NCI-H1092 (cell line): ENCODE measurements around the gene PRPSAP1.
"Not testable (repeated sequence)": the region's sequence is repeated elsewhere in the genome, so short reads cannot be mapped to it uniquely, and the experiment has no call there.

Source experiments
- DNase-seq: peaks from one replicate; lab custom pipeline; 2025; lab: John Stamatoyannopoulos, UW

PRPSAP1 gene

GRCh38 chr17:76359776-76360175, 6.1 kb upstream of the PRPSAP1 start:
- DNase-seq, result not testable (repeated sequence)

- DNase-seq, result no peak
These were observed 5.7 kb upstream of the PRPSAP1 start for GRCh38 chr17:76359375-76359774.

- no peak for DNase-seq
These were observed 4.0 kb upstream of the PRPSAP1 start for GRCh38 chr17:76357597-76358158.

GRCh38 chr17:76356803-76357456, 3.2 kb upstream of the PRPSAP1 start:
- no peak for DNase-seq

- no peak for DNase-seq
These were observed 1.1 kb upstream of the PRPSAP1 start for GRCh38 chr17:76354747-76355310.

GRCh38 chr17:76354317-76354729, 607 bp upstream of the PRPSAP1 start:
- DNase-seq, result no peak

GRCh38 chr17:76353004-76353598, 615 bp downstream of the PRPSAP1 start:
- DNase-seq, result no peak

- no peak for DNase-seq
These were observed 2.1 kb downstream of the PRPSAP1 start for GRCh38 chr17:76351526-76352071.

- DNase-seq, result no peak
These were observed 3.3 kb downstream of the PRPSAP1 start for GRCh38 chr17:76350463-76350862.

GRCh38 chr17:76346936-76347335, 6.8 kb downstream of the PRPSAP1 start:
- DNase-seq, result not testable (repeated sequence)

GRCh38 chr17:76345377-76345974, 8.2 kb downstream of the PRPSAP1 start:
- no peak for DNase-seq

- no peak for DNase-seq
These were observed 10.6 kb downstream of the PRPSAP1 start for GRCh38 chr17:76343106-76343505.

- DNase-seq, result no peak
These were observed 12.4 kb downstream of the PRPSAP1 start for GRCh38 chr17:76341301-76341700.

GRCh38 chr17:76337413-76337777, 16.3 kb downstream of the PRPSAP1 start:
- no peak for DNase-seq

- no peak for DNase-seq
These were observed 16.8 kb downstream of the PRPSAP1 start for GRCh38 chr17:76336756-76337412.

GRCh38 chr17:76335716-76336381, 17.9 kb downstream of the PRPSAP1 start:
- no peak for DNase-seq

GRCh38 chr17:76333673-76334505, 19.8 kb downstream of the PRPSAP1 start:
- no peak for DNase-seq

GRCh38 chr17:76331083-76331482, 22.6 kb downstream of the PRPSAP1 start:
- no peak for DNase-seq

- DNase-seq, result no peak
These were observed 24.1 kb downstream of the PRPSAP1 start for GRCh38 chr17:76329664-76330063.

GRCh38 chr17:76327696-76328095, 26.0 kb downstream of the PRPSAP1 start:
- no peak for DNase-seq

- DNase-seq, result no peak
These were observed 27.4 kb downstream of the PRPSAP1 start for GRCh38 chr17:76326306-76326705.
